Stimulated activated CD8-positive, alpha-beta memory T cell treated with anti-CD3 and anti-CD28 coated beads, Interleukin-4, amount 100 ng/mL, for 24 hours (primary cell): Measurements from ENCODE around the gene CLDN12.
"Not testable (repeated sequence)": the region's sequence is repeated elsewhere in the genome, so short reads cannot be mapped to it uniquely, and the experiment has no call there.

Experiments
- DNase-seq: peaks from one replicate; pipeline ENCODE4 v3.0.0-alpha.2; 2020; ENCODE audit warnings: low read depth

Gene CLDN12

DNA sequence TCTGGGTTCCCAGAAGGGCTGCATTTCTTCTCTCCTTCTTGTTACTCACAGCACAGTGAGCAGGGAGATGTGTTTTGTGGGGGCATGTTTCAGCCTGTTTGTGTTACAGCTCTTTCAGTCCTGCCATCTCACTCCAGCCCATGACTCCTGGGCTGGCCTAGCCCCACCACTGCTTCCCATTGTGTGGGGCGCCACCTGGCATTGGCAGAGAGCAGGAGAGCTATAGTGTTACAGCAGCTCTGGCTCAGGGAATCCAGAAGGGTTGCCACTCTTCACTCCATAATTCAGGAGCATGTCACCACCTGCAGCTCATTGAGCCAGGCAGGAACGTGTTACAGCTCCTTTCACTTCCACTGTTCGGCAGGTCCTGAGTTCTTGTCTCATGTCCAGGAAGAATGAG, 30.0 kb downstream of the CLDN12 start:
- no peak for DNase-seq

DNA sequence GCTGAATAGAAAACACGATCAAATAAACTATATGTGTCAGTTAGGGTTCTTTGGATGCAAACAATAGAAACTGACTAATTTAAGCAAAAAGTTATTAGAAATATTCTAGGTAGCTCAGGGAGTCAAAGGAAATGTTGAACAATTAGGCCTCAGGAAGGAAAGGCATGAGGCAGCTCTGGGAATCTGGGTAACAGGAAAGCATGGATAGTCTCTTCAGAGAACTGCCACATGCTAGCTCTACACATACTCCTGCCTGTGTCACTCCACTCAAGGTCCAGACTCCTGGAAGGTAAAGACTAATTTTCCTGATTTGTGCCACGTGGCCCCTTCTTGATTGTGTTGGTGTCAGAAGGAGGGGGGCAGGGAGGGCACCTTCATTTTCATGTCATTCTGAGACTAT, 42.4 kb downstream of the CLDN12 start:
- DNase-seq: no peak

DNA sequence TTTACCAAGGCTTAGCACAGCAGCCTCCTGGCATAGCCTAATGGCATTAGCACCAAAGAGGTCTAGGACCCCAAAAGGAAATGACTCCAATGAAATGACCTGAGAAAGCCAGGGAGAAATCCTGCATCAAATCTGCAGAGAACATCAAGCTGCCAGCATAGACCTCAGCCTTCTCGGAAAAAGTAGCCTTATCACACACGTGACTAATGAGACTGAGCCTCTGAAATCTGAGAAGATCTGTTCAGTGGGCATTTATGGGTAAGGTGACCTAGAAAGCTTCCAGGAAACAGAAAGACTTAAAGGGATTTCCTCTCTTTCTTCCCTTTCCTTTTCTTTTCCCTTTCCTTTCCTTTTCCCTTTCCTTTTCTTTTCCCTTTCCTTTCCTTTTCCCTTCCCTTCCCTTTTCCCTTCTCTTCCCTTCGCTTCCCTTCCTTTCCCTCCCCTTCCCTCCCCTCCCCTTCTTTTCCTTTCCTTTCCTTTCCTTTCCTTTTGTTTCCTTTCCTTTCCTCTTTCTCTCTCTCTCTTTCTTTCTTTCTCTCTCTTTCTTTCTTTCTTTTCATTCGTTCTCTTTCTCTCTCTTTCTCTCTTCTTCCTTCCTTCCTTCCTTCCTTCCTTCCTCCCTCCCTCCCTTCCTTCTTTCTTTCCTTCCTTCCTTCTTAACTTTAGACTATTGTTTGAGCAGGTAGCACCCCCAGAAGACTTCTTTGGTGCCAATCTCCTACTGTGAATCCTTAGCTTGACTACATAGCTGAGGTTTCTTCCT, 43.1 kb downstream of the CLDN12 start:
- DNase-seq: no peak

DNA sequence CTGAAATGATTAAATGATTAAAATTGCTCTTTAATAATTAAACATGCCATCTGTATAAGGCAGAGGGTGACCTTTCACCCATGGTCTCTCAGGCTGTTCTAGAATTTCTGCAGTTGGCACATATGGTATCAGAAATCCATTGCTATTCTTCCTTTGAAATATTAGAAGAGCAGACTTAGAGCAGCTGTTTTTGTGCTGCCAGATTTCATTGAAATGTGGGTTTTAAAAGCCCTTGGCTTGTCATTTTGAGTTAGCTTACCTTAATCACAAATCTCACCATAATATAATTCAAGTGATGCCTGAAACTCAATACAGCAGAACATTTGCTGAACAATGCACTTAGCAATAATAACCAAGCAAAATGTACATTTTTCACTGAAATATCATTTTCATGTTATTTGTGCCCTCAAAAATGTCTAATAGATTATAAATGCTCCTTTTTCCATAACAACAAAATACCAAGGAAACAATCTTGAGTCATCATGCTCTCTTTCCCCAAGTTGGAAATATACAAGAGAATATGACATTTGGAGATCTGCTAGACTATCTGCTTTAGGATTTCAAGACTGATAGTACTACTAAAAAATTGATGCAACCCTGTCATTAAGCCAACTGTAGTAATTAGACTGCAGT, 50.1 kb downstream of the CLDN12 start:
- no peak for DNase-seq

DNA sequence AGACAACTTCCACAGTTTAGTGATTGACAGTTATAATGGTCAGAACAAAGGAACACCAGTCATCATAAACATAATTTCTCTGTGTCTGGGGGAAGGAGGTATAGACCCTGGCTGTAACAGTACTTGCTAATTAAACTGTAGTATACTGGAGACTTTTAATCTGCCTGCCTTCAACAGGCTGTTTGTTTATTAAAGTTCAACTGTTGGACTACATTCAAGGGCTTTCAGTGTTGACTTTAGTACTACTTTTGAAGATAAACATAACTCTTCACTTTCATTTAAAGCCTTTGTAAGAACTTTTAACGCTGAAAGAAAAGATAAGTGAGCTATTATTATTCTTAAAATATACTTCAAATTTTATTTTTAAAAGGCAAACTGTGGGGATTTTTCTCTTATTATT, 50.7 kb downstream of the CLDN12 start:
- no peak for DNase-seq

DNA sequence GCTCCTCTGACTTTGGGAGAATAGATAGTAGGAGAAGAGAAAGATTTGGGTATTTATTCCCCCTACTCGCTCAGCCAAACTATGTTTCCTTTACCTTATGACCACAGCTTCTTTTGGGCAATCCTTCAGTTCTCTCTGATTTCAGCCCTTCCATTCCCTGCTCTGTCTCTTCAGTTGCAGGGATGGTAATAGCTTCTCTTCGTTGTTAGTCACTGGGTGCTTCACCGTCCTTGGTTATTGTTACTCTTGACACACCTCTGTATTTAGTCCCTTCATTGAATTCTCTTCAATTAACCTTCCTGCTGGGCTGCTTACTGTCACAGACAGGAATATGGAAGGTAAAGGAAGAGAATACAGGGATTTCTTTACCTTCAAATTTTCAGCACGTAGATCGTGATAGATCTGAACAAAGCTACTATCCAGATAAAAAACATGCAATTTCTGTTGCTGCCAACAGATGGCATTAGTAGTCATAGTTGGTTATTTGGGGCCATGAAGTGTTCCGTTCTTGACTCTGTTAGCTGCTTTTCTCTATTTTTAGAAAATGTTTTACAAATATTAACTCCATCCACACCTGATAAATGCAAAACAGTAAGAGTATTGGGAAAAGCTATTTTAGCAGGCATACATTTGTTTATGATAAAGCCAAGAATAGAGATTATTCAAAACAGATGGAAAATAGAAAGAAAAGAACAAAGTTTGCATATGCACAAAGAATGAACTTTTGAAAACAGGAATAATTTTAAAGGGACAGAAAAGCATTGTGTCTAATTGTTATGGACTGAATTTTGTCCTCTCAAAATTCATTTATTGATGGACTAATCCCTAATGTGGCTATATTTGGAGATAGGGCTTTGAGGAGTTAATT, 52.1 kb downstream of the CLDN12 start:
- no peak for DNase-seq

DNA sequence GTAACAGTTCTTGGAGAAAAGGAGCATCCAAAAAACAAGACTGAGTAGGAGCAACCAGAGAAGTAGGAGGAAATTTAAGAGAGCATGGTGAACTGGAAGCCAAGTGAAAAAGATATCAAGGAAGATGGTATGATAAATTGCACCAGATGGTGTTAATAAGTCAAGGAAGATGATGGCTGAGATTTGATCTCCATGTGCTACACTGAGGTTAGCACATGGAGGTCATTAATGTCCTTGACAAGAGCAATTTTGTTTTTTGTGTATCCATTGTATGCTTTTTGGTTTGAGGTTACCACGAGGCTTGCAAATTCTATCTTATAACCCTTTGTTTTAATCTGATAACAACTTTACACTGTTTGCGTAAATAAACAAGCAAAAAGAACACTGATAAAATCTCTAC, 54.8 kb downstream of the CLDN12 start:
- DNase-seq: no peak

DNA sequence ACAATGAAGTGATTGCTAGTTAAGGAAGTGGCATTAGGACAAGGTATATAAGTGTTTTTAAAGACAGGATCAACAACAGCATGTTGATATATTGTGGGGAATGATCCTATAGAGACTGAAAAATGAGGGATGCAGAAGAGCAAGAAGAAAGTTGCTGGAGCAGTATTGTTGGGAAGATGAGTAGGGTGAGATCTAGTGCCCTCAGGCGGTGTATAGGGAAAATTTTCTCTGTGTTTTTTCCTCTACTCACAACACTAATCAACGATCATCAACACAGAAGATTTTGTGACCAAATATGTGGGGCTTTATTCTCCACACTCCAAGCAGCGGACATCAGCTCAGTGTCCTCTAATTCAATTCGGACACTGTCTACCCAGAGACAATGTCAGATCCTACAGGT, 56.6 kb downstream of the CLDN12 start:
- no peak for DNase-seq

DNA sequence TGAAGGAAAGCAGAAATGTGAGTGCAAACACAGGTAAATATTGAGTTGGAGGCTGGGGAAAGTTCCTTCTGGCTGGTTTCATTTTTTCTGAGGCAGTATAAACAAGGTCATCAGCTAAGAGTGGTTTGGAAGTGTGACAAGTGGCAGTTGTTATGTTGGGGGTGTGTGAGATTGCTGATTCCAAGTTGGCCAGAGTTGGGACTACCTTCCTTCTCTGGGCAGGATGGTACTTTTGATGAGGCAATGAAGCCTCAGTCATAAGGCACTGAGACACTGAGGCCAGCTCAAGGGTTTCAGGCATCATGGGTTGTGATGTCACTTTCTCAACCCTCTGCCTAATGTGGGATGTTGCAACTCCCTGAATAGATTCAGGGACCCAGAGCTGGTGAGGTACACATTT, 58.0 kb downstream of the CLDN12 start:
- DNase-seq: no peak

DNA sequence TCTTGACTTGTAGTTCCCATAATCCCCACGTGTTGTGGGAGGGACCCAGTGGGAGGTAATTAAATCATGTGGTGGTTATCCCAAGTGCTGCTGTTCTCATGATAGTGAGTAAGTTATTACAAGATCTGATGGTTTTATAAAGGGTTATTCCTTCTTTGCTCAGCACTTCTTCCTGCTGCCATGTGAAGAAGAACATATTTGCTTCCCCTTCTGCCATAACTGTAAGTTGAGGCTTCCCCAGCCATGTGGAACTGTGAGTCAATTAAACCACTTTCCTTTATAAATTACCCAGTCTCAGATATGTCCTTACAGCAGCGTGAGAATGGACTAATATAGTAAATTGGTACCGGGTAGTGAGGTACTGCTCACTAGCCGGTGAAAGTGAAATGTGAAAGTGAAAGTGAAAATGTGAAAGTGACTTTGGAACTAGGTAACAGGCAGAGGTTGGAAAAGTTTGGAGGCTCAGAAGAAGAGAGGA, 59.9 kb downstream of the CLDN12 start:
- DNase-seq: not testable (repeated sequence)
